GM21447 (cell line): ENCODE results near the gene NDUFV1.
"Not testable (repeated sequence)": the region's sequence is repeated elsewhere in the genome, so short reads cannot be mapped to it uniquely, and the experiment has no call there.

Experiments
- ATAC-seq: cut with Tn5 transposase; IDR thresholded peaks from one replicate; pipeline ENCODE4 v1.9.1; 2021; ENCODE audit not compliant: unreplicated experiment

The NDUFV1 gene

GRCh38 chr11:67611165-67611564 lies 4.4 kb downstream of the NDUFV1 start:
- ATAC-seq: no peak

GRCh38 chr11:67611704-67612587 lies 5.2 kb downstream of the NDUFV1 start:
- ATAC-seq: no peak

- no peak for ATAC-seq
Measured at GRCh38 chr11:67612751-67613150, 6.0 kb downstream of the NDUFV1 start.

- peak; percentile 3 for ATAC-seq
Measured at GRCh38 chr11:67613313-67613959, 6.7 kb downstream of the NDUFV1 start.

- peak; percentile 86 for ATAC-seq
Measured at GRCh38 chr11:67613960-67614715, 7.4 kb downstream of the NDUFV1 start.

GRCh38 chr11:67614730-67615714 lies 8.3 kb downstream of the NDUFV1 start:
- ATAC-seq: no peak

GRCh38 chr11:67615728-67616430 lies 9.1 kb downstream of the NDUFV1 start:
- ATAC-seq: no peak

- ATAC-seq: no peak
Measured at GRCh38 chr11:67616431-67617242, 9.9 kb downstream of the NDUFV1 start.

GRCh38 chr11:67617243-67617953 lies 10.7 kb downstream of the NDUFV1 start:
- no peak for ATAC-seq

- not testable (repeated sequence) for ATAC-seq
Measured at GRCh38 chr11:67618901-67619659, 12.3 kb downstream of the NDUFV1 start.

- not testable (repeated sequence) for ATAC-seq
Measured at GRCh38 chr11:67619683-67620618, 13.2 kb downstream of the NDUFV1 start.

- ATAC-seq: not testable (repeated sequence)
Measured at GRCh38 chr11:67620621-67621020, 13.9 kb downstream of the NDUFV1 start.

- not testable (repeated sequence) for ATAC-seq
Measured at GRCh38 chr11:67621928-67622327, 15.2 kb downstream of the NDUFV1 start.

GRCh38 chr11:67622905-67623304 lies 16.2 kb downstream of the NDUFV1 start:
- not testable (repeated sequence) for ATAC-seq

- not testable (repeated sequence) for ATAC-seq
Measured at GRCh38 chr11:67623795-67624194, 17.1 kb downstream of the NDUFV1 start.

- ATAC-seq: not testable (repeated sequence)
Measured at GRCh38 chr11:67626131-67626833, 19.5 kb downstream of the NDUFV1 start.
